Esophagus (tissue), 2 donors: ENCODE results near the gene CDH8. TPM values are rescaled to one million over a fixed set of nuclear protein-coding genes. Genes with fewer than 3 reads are reported as not detected.
"Not testable (repeated sequence)": the region's sequence is repeated elsewhere in the genome, so short reads cannot be mapped to it uniquely, and the experiment has no call there.

ENCODE experiments used
- H3K27ac ChIP-seq, 2 donors: one replicate each; pipeline ENCODE4 v1.5.1; 2013; ENCODE audit warnings: low read depth in 2 of 2, mild to moderate bottlenecking in 2 of 2, inconsistent platforms in 1 of 2, low read length in 1 of 2, moderate library complexity in 1 of 2
- H3K27me3 ChIP-seq, 2 donors: one replicate each; pipeline ENCODE4 v1.6.1; 2013; ENCODE audit warnings: low read length in 2 of 2, control low read depth in 1 of 2, mild to moderate bottlenecking in 1 of 2; ENCODE audit not compliant: insufficient read depth in 2 of 2, control insufficient read depth in 1 of 2
- H3K36me3 ChIP-seq, 2 donors: one replicate each; pipeline ENCODE4 v1.6.1; 2013; ENCODE audit warnings: low read length in 1 of 2; ENCODE audit not compliant: control insufficient read depth in 2 of 2, insufficient read depth in 2 of 2
- H3K4me1 ChIP-seq, 2 donors: one replicate each; pipeline ENCODE4 v1.6.1; 2013; ENCODE audit warnings: low read length in 1 of 2; ENCODE audit not compliant: control insufficient read depth in 2 of 2, insufficient read depth in 2 of 2
- H3K4me3 ChIP-seq, 2 donors: one replicate each; pipeline ENCODE4 v1.5.1; 2013; ENCODE audit warnings: low read length in 2 of 2, mild to moderate bottlenecking in 2 of 2, low read depth in 1 of 2, moderate library complexity in 1 of 2
- H3K9me3 ChIP-seq, 2 donors: one replicate each; pipeline ENCODE4 v1.6.1; 2013; ENCODE audit warnings: mild to moderate bottlenecking in 2 of 2, low read depth in 1 of 2, low read length in 1 of 2, moderate library complexity in 1 of 2; ENCODE audit not compliant: control insufficient read depth in 2 of 2, insufficient read depth in 1 of 2
- WGBS, 2 donors: extraction: QIAGEN DNeasy Blood & Tissue Kit; methylation state at CpG; one replicate each; pipeline ENCODE4 v1.1.7; 2013; 5-methylcytosine and 5-hydroxymethylcytosine counted together
- polyA plus RNA-seq, 2 donors: library from polyadenylated mRNA; stranded (reverse); fragments of 200-250 nt; gene quantifications; one replicate each; pipeline ENCODE4 v1.2.3, GENCODE V29; 2013
- donor health status: healthy with polysubstance abuse.
- donor health status: Bipolar disorder and iron deficiency.

The CDH8 gene
- polyA plus RNA-seq, 2 donors = 0.14 to 0.15 TPM

- H3K27me3 ChIP-seq = no peaks in the 10 kb centered on the region
- H3K4me1 ChIP-seq = no peaks in the 10 kb centered on the region
- H3K4me3 ChIP-seq = no peak overlapping the region
- WGBS, 2 donors = 55 to 66% methylated on average over 2 of the region's 2 CpGs
- H3K36me3 ChIP-seq = no peaks in the 10 kb centered on the region
- no peaks in the 10 kb centered on the region for H3K9me3 ChIP-seq
- H3K27ac ChIP-seq = no peak overlapping the region
Measured at GRCh38 chr16:61791464-61791863, 244.8 kb downstream of the CDH8 start.

- H3K27me3 ChIP-seq = not testable (repeated sequence)
- WGBS, 2 donors = 92 to 93% methylated on average over 15 to 16 of the region's 16 CpGs
Measured at GRCh38 chr16:61781855-61782254, 254.4 kb downstream of the CDH8 start.

GRCh38 chr16:61780161-61780560, 256.1 kb downstream of the CDH8 start:
- Histone ChIP-seq H3K27ac (no peak overlapping the region), H3K4me1 (no peaks in the 10 kb centered on the region), H3K36me3 (no peaks in the 10 kb centered on the region), H3K9me3 (no peaks in the 10 kb centered on the region), H3K4me3 (no peak overlapping the region), H3K27me3 (no peaks in the 10 kb centered on the region)
- WGBS, 2 donors = 32 to 35% methylated on average over 1 of the region's 1 CpG

More at GRCh38 chr16:61781855-61782254, 254.4 kb downstream of the CDH8 start:
- H3K36me3 ChIP-seq, H3K4me3 ChIP-seq, H3K4me1 ChIP-seq, H3K9me3 ChIP-seq, H3K27ac ChIP-seq: not testable (repeated sequence)

- H3K27ac ChIP-seq = no peak overlapping the region
- H3K4me3 ChIP-seq = no peak overlapping the region
- H3K27me3 ChIP-seq = no peaks in the 10 kb centered on the region
- WGBS, 2 donors = 83 to 100% methylated on average over 1 of the region's 1 CpG
- no peaks in the 10 kb centered on the region for H3K36me3 ChIP-seq
- H3K4me1 ChIP-seq = no peaks in the 10 kb centered on the region
- H3K9me3 ChIP-seq = no peaks in the 10 kb centered on the region
Measured at GRCh38 chr16:61770301-61770700, 265.9 kb downstream of the CDH8 start.

- H3K27me3 ChIP-seq = no peaks in the 10 kb centered on the region
- no peaks in the 10 kb centered on the region for H3K9me3 ChIP-seq
- H3K4me3 ChIP-seq = no peak overlapping the region
- H3K36me3 ChIP-seq = no peaks in the 10 kb centered on the region
- WGBS, 2 donors = 67 to 74% methylated on average over 2 of the region's 2 CpGs
- no peak overlapping the region for H3K27ac ChIP-seq
- no peaks in the 10 kb centered on the region for H3K4me1 ChIP-seq
Measured at GRCh38 chr16:61763991-61764390, 272.2 kb downstream of the CDH8 start.

- H3K27ac ChIP-seq = no peak overlapping the region
- H3K9me3 ChIP-seq = no peaks in the 10 kb centered on the region
- WGBS, 2 donors = 71 to 80% methylated on average over 3 of the region's 3 CpGs
- H3K4me3 ChIP-seq = no peak overlapping the region
- no peaks in the 10 kb centered on the region for H3K27me3 ChIP-seq
- H3K36me3 ChIP-seq = no peaks in the 10 kb centered on the region
- H3K4me1 ChIP-seq = no peaks in the 10 kb centered on the region
Measured at GRCh38 chr16:61763013-61763412, 273.2 kb downstream of the CDH8 start.

GRCh38 chr16:61730997-61731396, 305.2 kb downstream of the CDH8 start:
- H3K4me3 ChIP-seq = no peak overlapping the region
- no peaks in the 10 kb centered on the region for H3K36me3 ChIP-seq
- H3K4me1 ChIP-seq = no peaks in the 10 kb centered on the region
- WGBS, 2 donors = 58 to 70% methylated on average over 1 of the region's 1 CpG
- no peaks in the 10 kb centered on the region for H3K9me3 ChIP-seq
- H3K27ac ChIP-seq = no peak overlapping the region
- no peaks in the 10 kb centered on the region for H3K27me3 ChIP-seq

GRCh38 chr16:61726701-61727100, 309.5 kb downstream of the CDH8 start:
- WGBS, 2 donors = 72 to 77% methylated on average over 3 of the region's 3 CpGs
- no peaks in the 10 kb centered on the region for H3K36me3 ChIP-seq
- H3K27me3 ChIP-seq = no peaks in the 10 kb centered on the region

GRCh38 chr16:61726125-61726524, 310.1 kb downstream of the CDH8 start:
- H3K9me3 ChIP-seq = no peaks in the 10 kb centered on the region
- no peak overlapping the region for H3K4me3 ChIP-seq
- no peak overlapping the region for H3K27ac ChIP-seq
- no peaks in the 10 kb centered on the region for H3K4me1 ChIP-seq
- H3K27me3 ChIP-seq = no peaks in the 10 kb centered on the region
- H3K36me3 ChIP-seq = no peaks in the 10 kb centered on the region

More at GRCh38 chr16:61726701-61727100, 309.5 kb downstream of the CDH8 start:
- Histone ChIP-seq H3K4me1 (no peaks in the 10 kb centered on the region), H3K4me3 (no peak overlapping the region), H3K9me3 (no peaks in the 10 kb centered on the region), H3K27ac (no peak overlapping the region)

GRCh38 chr16:61721544-61721943, 314.7 kb downstream of the CDH8 start:
- H3K9me3 ChIP-seq = no peaks in the 10 kb centered on the region
- H3K27me3 ChIP-seq = no peaks in the 10 kb centered on the region
- WGBS, 2 donors = 64 to 67% methylated on average over 3 of the region's 3 CpGs
- no peaks in the 10 kb centered on the region for H3K4me1 ChIP-seq
- no peak overlapping the region for H3K27ac ChIP-seq
- no peaks in the 10 kb centered on the region for H3K36me3 ChIP-seq
- H3K4me3 ChIP-seq = no peak overlapping the region
